Endometrial microvascular endothelial cells (primary cell): ENCODE results near the gene UBE2F. TPM values are rescaled to one million over a fixed set of nuclear protein-coding genes. Genes with fewer than 3 reads are reported as not detected.
"Not testable (repeated sequence)": the region's sequence is repeated elsewhere in the genome, so short reads cannot be mapped to it uniquely, and the experiment has no call there.

ENCODE experiments used
- in situ Hi-C: cut with HindIII; loops from 2 replicates; pipeline ENCODE4 v1.10.0; 2017; ENCODE audit warnings: low sequenced_read_pairs, low pct_unique_long_range_greater_than_20kb; ENCODE audit errors: inconsistent ontology term
- total RNA-seq: library from RNA; depleted of rRNA; stranded (reverse); fragments of >200 nt; gene quantifications from one replicate; pipeline ENCODE4 v1.2.3, GENCODE V29; 2015; ENCODE audit errors: inconsistent ontology term

Gene UBE2F
- total RNA-seq, 1 donor from 2014 or later: 70.3 TPM

- in situ Hi-C loops: no loop called here
Observed at GRCh38 chr2:237972211-237972610, 5.4 kb downstream of the UBE2F start.

DNA sequence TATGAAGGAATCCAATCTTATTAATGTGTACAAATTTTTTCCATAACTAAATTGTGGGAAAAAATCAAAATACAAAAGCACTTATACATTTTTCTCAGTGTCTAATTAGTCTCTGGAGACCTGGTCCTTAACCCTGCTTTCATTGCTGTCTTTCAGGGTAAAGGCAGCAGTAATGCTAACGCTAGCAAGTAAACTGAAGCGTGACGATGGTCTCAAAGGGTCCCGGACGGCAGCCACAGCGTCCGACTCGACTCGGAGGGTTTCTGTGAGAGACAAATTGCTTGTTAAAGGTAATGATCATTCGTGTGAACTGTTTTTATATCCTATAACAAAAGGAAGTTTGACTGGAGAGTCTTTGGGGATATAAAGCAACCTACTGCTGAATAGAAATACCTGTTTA, 6.1 kb downstream of the UBE2F start:
- in situ Hi-C loops: no loop called here

DNA sequence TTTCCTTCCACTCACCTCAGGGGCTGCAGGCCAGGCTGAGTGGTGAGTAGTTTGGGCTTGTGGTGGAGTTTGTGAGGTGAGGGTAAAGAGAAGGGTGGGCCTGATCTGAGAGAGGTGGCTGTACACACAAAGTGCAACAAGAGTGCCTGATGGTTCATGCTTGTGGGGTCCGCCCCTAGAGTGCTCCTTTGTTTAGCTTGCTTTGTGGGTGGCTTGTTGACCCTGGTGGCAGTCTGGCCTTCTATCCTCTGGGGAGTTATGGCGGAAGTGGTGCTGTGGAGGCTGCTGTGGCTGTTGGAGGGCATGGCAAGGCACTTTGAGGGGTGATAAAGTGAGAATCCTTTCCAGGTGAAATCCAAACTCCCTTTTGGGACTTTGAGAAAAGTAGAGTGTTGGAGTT, 10.6 kb downstream of the UBE2F start:
- in situ Hi-C loops: no loop called here

DNA sequence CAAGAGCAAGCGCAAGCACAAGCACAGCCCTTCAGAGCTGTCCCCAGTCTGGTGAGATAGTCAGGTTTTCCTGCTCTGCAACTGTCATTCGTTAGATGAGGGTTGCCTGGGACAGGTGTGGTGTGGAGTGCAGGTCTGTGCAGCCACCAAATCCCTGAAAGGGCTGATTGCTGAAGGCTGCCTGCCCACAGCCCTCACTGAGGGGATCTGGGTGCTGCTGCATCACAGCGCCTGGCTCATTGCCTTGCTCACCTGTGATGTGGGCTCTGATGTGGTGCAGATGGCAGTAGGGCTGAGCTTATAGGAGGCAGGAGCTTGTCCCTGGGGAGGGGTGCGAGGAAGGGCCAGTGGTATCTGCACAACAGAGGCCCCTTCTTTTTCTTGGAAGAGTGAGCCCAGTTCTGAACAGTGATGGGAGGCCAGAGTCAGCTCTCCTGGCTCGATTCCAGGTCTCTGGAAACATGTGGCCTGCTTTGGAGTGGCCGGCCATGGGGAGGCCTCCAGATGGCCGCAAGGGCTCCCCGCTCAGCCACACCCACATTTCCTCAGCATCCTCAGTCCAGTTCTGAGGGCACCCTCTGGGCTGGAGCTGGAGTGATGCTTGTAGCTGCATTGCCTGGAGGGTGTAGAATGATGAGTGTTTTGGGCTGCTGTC, 11.4 kb downstream of the UBE2F start:
- in situ Hi-C loops: no loop called here

GRCh38 chr2:237979331-237979730, 12.5 kb downstream of the UBE2F start:
- in situ Hi-C loops: no loop called here

DNA sequence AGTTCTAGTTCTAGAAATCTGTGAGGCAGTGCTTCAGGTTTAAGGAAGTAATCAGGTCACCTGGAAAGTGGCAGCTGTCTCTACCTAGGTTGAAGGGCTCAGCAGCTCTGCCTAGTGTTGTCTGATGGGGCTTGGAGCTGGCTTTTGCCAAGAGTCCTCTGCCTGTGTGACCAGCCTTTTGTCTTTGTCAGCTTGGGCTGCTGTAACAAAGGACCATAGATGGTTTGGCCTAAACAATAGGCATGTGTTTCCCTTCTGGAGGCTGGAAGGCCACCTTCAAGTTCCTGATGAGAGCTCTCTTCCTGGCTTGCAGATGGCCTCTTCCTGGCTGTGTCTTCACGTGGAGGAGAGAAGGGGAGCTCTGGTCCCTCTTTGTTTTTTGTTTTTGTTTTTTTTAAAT, 13.3 kb downstream of the UBE2F start:
- in situ Hi-C loops: no loop called here

GRCh38 chr2:237980751-237981150, 13.9 kb downstream of the UBE2F start:
- in situ Hi-C loops: no loop called here

- in situ Hi-C loops: not testable (repeated sequence)
Observed at GRCh38 chr2:237981621-237982020, 14.8 kb downstream of the UBE2F start.

DNA sequence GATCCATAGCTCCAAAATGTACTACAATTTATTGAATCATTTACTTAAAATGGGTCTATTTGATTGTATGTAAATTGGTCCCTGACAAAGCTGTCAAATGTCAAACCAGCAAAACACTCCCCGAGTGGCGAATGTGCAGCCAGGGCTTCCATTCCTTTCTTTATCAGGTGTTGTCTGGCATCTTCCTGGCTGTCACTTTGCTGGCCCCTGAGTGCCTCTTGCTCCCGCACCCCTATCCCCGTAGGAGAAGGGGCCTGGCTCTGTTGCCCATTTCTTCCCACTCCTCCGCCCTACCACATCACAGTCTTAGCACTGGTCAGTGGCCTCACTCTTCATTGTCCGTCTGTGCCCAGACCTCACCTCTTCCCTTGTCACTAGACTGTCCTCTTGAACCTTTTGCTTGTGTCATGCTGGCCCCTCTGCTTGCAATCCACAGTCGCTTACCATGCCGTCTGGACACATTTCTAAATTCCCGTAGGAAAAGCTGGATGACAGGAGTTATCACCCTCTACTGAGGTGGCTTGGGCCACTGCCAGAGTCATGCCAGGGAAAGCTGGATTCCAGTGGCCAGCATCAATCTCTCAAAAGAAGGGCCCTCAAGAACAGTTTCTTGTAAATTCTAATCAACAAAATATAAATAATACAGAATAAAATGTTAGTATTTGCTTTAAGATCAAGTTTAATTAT, 15.4 kb downstream of the UBE2F start:
- in situ Hi-C loops: no loop called here

GRCh38 chr2:237983922-237984321, 17.1 kb downstream of the UBE2F start:
- in situ Hi-C loops: no loop called here

DNA sequence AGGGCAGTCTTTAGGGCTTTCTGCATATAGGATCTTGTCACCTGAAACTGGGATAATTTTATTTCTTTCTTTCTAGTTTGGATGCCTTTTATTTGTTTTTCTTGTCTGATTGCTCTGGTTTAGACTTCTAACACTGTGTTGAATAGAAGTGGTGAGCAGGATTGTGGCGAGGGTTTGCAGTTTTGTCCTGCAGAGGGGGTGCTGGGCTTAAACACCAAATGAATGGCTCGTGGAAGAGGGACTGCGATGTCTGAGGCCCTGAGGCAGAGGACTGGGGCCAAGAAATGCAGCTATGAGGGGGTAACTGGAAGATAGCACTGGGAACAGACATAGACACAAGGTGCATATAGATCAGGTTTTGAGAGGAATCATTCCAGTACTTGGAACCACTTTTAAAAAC, 20.5 kb downstream of the UBE2F start:
- in situ Hi-C loops: no loop called here

- in situ Hi-C loops: no loop called here
Observed at GRCh38 chr2:237993701-237994100, 26.9 kb downstream of the UBE2F start.

DNA sequence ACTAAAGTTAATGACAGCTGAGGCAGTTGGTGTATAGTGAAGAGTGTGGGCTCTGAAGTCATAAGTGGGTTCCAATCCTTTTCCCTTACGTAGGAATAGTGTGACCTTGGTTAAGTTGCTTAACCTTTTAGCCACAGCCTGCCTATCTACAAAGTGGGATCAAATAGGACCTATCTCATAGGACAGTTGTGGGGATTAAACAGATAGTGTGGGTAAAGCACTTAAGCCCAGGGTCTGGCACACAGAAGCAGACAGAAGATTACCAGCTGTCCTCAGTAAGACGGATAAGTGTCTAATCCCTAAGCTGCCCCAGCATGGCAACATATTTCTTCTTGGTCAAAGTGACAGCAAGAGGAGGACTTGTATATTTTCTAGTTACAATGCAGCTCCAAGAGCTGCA, 28.2 kb downstream of the UBE2F start:
- in situ Hi-C loops: no loop called here

- in situ Hi-C loops: no loop called here
Observed at GRCh38 chr2:237996021-237996593, 29.3 kb downstream of the UBE2F start.

DNA sequence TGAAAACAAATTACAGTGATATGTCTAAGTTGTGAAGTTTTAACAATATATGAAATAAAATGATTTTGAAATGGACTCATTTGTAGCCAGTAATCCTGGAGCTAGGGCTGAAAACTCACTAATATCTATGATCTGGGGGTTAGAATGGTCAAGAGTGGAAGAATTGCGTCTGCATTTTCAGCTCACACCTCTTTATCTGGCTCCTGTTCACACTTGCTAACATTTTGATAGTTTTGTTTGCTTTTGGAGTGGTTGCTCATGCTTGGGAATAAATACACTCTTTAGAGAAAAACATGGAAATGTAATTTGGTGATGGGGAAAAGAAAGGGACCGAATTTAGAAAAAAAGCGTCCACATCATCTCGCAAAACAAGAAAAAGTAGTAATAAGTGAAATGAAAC, 30.7 kb downstream of the UBE2F start:
- in situ Hi-C loops: no loop called here

- in situ Hi-C loops: no loop called here
Observed at GRCh38 chr2:237998530-237998929, 31.7 kb downstream of the UBE2F start.

- in situ Hi-C loops: no loop called here
Observed at GRCh38 chr2:238003234-238004031, 36.6 kb downstream of the UBE2F start.

- in situ Hi-C loops: no loop called here
Observed at GRCh38 chr2:238004077-238004830, 37.4 kb downstream of the UBE2F start.

GRCh38 chr2:238005528-238005927, 38.7 kb downstream of the UBE2F start:
- in situ Hi-C loops: no loop called here
